Measurements from ENCODE around the gene XRN2.

DNA sequence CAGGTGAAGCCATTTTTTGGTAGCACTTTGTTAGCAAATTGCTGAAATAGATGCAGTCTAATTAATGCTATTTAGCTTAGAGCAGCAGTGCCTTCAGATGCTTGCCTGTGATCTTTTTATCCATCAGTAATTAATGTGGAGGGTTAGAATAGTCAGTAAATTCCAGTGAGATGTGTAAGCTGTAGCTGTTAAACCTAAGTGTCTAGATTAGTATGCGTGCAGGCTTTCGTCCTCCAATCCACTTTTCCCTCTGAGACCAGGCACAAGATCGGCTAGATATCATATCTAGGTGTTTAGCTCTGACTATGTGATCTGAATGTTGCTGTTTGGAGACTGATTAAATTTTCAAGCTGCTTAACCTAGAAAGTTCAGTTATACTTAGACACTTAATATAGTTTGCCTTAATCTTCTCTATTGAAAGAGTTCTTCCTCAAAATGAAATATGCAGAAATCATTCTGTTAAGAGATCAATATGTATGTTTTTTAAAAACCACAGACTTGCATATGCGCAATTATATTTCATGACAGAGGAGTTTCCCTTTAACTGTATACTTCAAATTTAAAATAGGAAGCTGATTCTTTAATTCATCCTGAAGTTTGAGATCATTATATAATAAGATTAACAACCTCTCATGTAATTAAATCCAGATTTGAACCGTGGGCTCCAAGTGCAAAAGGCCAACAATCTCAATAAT lies 41.2 kb downstream of the XRN2 start:
- TF ChIP-seq, protein P1, sequence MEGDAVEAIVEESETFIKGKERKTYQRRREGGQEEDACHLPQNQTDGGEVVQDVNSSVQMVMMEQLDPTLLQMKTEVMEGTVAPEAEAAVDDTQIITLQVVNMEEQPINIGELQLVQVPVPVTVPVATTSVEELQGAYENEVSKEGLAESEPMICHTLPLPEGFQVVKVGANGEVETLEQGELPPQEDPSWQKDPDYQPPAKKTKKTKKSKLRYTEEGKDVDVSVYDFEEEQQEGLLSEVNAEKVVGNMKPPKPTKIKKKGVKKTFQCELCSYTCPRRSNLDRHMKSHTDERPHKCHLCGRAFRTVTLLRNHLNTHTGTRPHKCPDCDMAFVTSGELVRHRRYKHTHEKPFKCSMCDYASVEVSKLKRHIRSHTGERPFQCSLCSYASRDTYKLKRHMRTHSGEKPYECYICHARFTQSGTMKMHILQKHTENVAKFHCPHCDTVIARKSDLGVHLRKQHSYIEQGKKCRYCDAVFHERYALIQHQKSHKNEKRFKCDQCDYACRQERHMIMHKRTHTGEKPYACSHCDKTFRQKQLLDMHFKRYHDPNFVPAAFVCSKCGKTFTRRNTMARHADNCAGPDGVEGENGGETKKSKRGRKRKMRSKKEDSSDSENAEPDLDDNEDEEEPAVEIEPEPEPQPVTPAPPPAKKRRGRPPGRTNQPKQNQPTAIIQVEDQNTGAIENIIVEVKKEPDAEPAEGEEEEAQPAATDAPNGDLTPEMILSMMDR (conservative IDR thresholded peaks at IDR 0.05) = no peak
- no peak for TF ChIP-seq EZH2 (IDR thresholded peaks at IDR 0.05; ENCODE audit: low read depth)
